Ascending aorta (tissue), 2 donors: Measurements from ENCODE around the gene MATN4. TPM values are rescaled to one million over a fixed set of nuclear protein-coding genes. Genes with fewer than 3 reads are reported as not detected.
A peak's percentile ranks its signal among the peaks of the same experiment; 100 is the strongest.

Source experiments
- DNase-seq, 2 donors: peaks; one replicate each; pipeline ENCODE4 v3.0.0-alpha.2; 2019; ENCODE audit warnings: low spot score in 2 of 2
- H3K27ac ChIP-seq, 2 donors: fragments of 200-600 bp; sonication (generic); one replicate each; pipeline ENCODE4 v1.5.1; 2016 to 2017; ENCODE audit warnings: mild to moderate bottlenecking in 1 of 2
- H3K27me3 ChIP-seq: fragments of 200-600 bp; sonication (generic); one replicate; pipeline ENCODE4 v1.5.1; 2017
- H3K36me3 ChIP-seq, 2 donors: fragments of 200-600 bp; sonication (generic); one replicate each; pipeline ENCODE4 v1.5.1; 2016
- H3K4me1 ChIP-seq, 2 donors: fragments of 200-600 bp; sonication (generic); one replicate each; pipeline ENCODE4 v1.5.1; 2016 to 2017; ENCODE audit warnings: mild to moderate bottlenecking in 1 of 2
- H3K4me3 ChIP-seq, 2 donors: fragments of 200-600 bp; sonication (generic); one replicate each; pipeline ENCODE4 v1.5.1; 2016 to 2017; ENCODE audit warnings: mild to moderate bottlenecking in 1 of 2
- H3K9me3 ChIP-seq, 2 donors: fragments of 200-600 bp; sonication (generic); one replicate each; pipeline ENCODE4 v1.5.1; 2016
- CTCF ChIP-seq, 3 experiments: fragments of 200-600 bp in 2 of 3; fragments of 450-650 bp in 1 of 3; sonication (generic) in 2 of 3; IDR thresholded peaks; one replicate each; pipeline ENCODE4 v1.5.1; 2016 to 2019; ENCODE audit warnings: antibody characterized with exemption in 3 of 3, mild to moderate bottlenecking in 1 of 3, moderate library complexity in 1 of 3
- intact Hi-C: fragments of 100-400 bp; cut with DNase I; formaldehyde crosslinking; loops from one replicate; pipeline ENCODE4 v1.15.1; 2023
- total RNA-seq: library from RNA; depleted of rRNA; stranded (reverse); fragments of >200 nt; gene quantifications from one replicate; pipeline ENCODE4 v1.1.0, GENCODE V29; 2016

The MATN4 gene
- total RNA-seq, 1 donor from 2014 or later, result 0.21 TPM

GRCh38 chr20:45329497-45330319 lies 21.6 kb upstream of the MATN4 start:
- H3K27ac ChIP-seq, result no peak overlapping the region
- no peaks in the 10 kb centered on the region for H3K27me3 ChIP-seq
- H3K36me3 ChIP-seq, result peaks cover 66 to 88% of the 10 kb centered on the region in 2 donors
- no peaks in the 10 kb centered on the region for H3K9me3 ChIP-seq
- no peak for DNase-seq
- H3K4me1 ChIP-seq, result no peaks in the 10 kb centered on the region
- no peak for TF ChIP-seq CTCF (IDR thresholded peaks at IDR 0.05)
- intact Hi-C loops, result no loop called here
- no peak overlapping the region for H3K4me3 ChIP-seq

- no peak for TF ChIP-seq CTCF (IDR thresholded peaks at IDR 0.05)
- Histone ChIP-seq H3K4me1 (no peaks in the 10 kb centered on the region), H3K9me3 (no peaks in the 10 kb centered on the region), H3K36me3 (peaks cover 66 to 78% of the 10 kb centered on the region in 2 donors), H3K27ac (no peak overlapping the region), H3K27me3 (no peaks in the 10 kb centered on the region), H3K4me3 (no peak overlapping the region)
- no peak for DNase-seq
- intact Hi-C loops, result no loop called here
These were observed 20.4 kb upstream of the MATN4 start for GRCh38 chr20:45328451-45328850.

- no peak overlapping the region for H3K27ac ChIP-seq
These were observed 17.3 kb upstream of the MATN4 start for GRCh38 chr20:45325371-45325770.

GRCh38 chr20:45323731-45324130 lies 15.6 kb upstream of the MATN4 start:
- no peaks in the 10 kb centered on the region for H3K4me1 ChIP-seq
- H3K4me3 ChIP-seq, result no peak overlapping the region
- no peak for TF ChIP-seq CTCF (IDR thresholded peaks at IDR 0.05)
- H3K27ac ChIP-seq, result no peak overlapping the region
- intact Hi-C loops, result no loop called here
- H3K27me3 ChIP-seq, result no peaks in the 10 kb centered on the region
- H3K36me3 ChIP-seq, result peaks cover 21 to 31% of the 10 kb centered on the region in 2 donors
- H3K9me3 ChIP-seq, result no peaks in the 10 kb centered on the region
- no peak for DNase-seq

More at GRCh38 chr20:45325371-45325770, 17.3 kb upstream of the MATN4 start:
- Histone ChIP-seq H3K9me3 (no peaks in the 10 kb centered on the region), H3K4me3 (no peak overlapping the region), H3K36me3 (peaks cover 36 to 47% of the 10 kb centered on the region in 2 donors), H3K4me1 (no peaks in the 10 kb centered on the region), H3K27me3 (no peaks in the 10 kb centered on the region)
- TF ChIP-seq CTCF (IDR thresholded peaks at IDR 0.05), result no peak
- intact Hi-C loops, result no loop called here
- DNase-seq, result no peak

GRCh38 chr20:45322952-45323383 lies 14.9 kb upstream of the MATN4 start:
- intact Hi-C loops, result no loop called here
- H3K27ac ChIP-seq, result no peak overlapping the region
- H3K4me3 ChIP-seq, result no peak overlapping the region
- H3K27me3 ChIP-seq, result no peaks in the 10 kb centered on the region
- DNase-seq, result no peak
- peaks cover 14 to 23% of the 10 kb centered on the region in 2 donors for H3K36me3 ChIP-seq
- H3K9me3 ChIP-seq, result no peaks in the 10 kb centered on the region
- no peaks in the 10 kb centered on the region for H3K4me1 ChIP-seq
- peak in 2 of 3 experiments; percentile 36 to 41 for TF ChIP-seq CTCF (IDR thresholded peaks at IDR 0.05)
